T-helper 1 cell treated with Interleukin-12 subunit alpha and Interleukin-12 subunit beta and Interleukin-4 antibody, amounts not matched to agents 30 ng/mL and 1 ng/mL, for 36 hours (primary cell): ENCODE data around the gene PVRIG. TPM values are rescaled to one million over a fixed set of nuclear protein-coding genes. Genes with fewer than 3 reads are reported as not detected.
"Not testable (repeated sequence)": the region's sequence is repeated elsewhere in the genome, so short reads cannot be mapped to it uniquely, and the experiment has no call there.

ENCODE experiments used
- intact Hi-C: fragments of 100-400 bp; cut with micrococcal nuclease; formaldehyde crosslinking; loops from one replicate; pipeline ENCODE4 v1.15.1; 2024
- total RNA-seq: library from RNA; stranded (reverse); gene quantifications from 2 replicates; pipeline ENCODE4 v1.2.3, GENCODE V29; 2022

The PVRIG gene
- total RNA-seq, 1 donor from 2014 or later = 72.8 TPM

DNA sequence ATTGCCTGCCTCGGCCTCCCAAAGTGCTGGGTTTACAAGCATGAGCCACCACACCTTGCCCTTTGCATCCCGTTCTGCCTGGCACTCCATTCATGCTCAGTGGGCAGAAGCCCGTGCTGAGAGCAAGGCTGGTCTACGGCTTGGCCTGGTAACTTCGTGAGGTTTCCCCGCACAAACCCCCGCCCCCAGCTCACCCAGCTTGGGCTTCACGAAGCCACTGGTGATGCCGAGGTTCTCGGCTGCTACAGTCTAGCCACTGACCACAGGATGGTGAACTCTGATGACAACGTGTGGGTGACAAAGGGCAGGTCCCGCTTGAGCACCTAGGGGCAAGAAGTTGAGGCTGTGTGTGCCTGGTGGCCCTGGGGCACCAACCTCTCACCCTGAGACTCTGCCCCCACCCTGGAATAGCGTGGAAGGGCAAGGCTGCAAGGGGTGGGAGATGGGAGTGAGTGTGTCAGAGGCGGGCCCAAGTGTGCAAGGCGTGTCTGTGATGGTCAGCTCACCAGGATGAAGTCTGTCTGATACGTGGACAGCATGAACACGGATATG is 3.7 kb downstream of the PVRIG start:
- intact Hi-C loops = not testable (repeated sequence)

DNA sequence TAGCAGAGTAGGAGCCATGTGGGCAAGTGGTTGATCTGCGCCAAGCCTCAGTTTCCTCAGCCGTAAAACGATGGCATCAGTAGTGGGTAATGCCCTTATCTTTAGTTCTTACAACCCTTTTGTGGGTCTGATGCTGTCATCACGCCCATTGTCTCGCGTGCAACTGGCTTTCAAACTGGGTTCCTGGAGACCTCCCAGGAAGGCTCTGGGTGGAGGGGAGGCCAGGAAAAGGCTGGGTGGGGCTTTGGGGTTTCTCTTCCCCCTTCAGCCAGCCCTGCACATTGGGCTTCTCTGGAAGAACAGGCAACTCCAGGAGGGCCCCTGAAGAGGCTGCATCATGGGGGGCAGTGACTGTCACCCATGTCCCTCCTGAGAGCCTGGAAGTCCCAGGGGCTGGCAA is 5.1 kb downstream of the PVRIG start:
- intact Hi-C loops = not testable (repeated sequence)

DNA sequence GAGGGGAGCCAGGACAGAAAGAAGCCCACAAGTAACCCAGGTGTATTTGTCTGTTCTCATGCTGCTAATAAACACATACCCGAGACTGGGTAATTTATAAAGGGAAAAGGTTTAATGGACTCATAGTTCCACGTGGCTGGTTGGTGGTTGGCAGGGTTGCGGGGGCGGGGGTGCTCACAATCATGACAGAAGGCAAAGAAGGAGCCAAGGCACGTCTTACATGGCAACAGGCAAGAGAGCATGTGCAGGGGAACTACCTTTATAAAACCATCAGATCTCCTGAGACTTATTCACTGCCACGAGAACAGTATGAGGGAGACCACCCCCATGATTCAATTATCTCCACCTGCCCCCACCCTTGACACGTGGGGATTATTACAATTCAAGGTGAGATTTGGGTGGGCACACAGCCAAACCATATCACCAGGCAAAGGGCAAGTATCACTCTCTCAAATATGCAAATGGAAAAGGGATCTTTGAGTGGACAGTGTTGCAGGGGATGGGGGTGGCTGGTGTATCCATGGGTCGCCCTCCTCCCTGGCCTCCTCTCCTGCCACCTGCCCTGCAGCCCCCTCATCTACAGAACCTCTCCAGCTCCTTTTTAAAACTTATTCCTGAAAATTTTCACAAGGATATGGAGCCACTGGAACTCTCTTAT is 15.0 kb downstream of the PVRIG start:
- intact Hi-C loops = not testable (repeated sequence)

DNA sequence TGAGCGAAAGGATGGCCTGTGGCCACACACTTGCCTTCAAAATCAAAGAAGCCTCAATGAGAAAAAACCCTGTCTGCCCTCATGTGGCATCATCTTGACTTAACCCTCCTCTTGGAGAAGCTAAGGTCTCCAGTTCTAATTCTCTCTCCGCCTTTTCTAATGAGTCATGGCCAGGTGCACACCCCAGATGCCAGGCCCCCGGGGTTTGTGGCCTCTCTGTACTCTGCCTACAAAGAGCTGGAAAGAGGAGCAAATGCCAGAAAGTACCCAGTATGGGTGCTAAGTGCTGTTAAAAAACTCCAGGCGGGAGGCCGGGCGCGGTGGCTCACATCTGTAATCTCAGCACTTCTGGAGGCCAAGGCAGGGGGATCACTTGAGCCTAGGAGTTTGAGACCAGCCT is 20.2 kb downstream of the PVRIG start:
- intact Hi-C loops = not testable (repeated sequence)

DNA sequence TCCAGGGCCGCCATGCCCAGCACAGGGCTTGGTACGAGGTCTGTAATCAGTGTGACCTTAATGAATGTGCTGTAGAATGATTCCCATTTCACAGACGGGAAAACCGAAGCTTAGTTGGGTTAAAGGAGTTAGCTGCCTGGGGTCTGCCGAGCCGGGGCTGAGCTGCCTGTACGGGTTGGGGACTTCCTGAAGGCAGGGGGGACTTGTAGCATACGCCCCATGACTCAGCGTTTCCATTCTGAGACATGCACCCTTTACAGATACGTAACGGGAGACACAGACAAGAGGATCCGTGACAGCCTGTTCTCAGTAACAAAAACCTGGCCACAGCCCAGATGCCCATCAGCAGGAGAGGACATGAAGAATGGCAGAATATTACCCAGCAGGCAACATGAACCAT is 23.6 kb downstream of the PVRIG start:
- intact Hi-C loops = loop anchor here (1.0 kb wide), 1 partner anchor 22 kb away; no protein-coding TSS in a partner anchor

DNA sequence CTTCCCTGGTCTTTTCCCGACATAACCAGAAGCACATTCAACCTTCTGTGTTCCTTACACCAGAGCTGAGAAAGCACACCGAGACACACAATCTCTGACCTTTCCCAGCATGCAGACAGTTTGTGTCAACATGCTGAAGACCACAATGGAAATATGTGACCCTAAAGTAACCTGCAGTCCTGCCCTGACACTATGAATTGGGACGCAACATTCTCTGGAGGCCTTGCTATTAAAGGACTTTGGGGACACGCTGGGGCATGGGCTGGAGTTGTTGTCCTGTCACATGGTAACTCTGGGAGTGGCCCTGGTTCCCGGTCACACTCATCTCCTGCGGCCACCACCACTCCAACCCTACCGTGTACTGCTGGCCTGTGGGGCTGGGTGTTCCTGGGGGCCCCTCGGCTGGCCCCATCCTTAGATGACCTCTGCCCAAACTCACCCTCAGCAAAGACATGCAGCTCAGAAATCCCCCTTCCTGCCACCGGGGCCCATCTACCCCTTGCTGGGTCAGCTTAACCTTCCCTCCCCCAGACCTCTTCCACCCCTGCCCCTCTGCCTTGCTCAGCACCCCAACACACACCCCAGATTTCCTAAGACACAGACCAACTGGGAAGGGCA is 25.3 kb downstream of the PVRIG start:
- intact Hi-C loops = not testable (repeated sequence)

DNA sequence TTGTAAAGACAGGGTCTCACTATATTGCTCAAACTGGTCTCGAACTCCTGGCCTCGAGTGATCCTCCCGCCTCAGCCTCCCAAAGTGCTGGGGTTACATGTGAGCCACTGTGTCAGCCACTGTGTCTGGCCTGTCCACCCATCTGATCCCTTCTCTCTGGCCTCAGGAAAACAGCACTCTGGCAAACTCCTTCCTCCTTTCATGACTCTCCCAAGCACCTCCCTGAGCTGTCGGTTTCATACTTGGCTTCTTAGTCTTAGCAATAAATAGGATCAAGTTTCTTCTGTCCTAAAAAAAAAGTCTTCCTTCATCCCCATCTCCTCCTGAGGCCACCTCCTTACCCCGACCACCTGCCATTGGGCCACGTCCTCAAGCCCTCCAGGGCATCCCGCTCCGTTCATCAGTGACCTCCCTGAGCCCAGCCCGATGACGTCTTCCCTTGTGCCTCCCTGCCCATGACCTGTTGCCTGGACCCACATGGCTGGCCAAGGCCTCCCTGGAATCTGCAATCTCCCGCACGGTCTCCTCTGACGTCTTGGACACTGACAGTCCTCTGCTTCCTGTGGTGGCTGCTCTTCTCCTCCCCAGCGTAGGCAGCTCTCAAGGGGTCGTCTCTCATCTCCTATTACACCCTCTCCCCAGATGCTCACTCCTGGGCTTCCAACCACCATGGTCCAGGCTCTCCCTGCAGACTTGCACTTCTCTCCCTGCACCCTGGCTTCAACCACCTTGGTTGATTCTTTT is 26.5 kb downstream of the PVRIG start:
- intact Hi-C loops = not testable (repeated sequence)

DNA sequence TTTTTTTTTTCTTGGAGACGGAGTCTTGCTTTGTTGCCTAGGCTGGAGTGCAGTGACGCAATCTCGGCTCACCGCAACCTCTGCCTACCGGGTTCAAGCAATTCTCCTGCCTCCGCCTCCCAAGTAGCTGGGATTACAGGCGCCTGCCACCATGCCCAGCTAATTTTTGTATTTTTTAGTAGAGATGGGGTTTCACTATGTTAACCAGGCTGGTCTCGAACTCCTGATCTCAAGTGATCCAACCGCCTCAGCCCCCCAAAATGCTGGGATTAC is 27.1 kb downstream of the PVRIG start:
- intact Hi-C loops = not testable (repeated sequence)

DNA sequence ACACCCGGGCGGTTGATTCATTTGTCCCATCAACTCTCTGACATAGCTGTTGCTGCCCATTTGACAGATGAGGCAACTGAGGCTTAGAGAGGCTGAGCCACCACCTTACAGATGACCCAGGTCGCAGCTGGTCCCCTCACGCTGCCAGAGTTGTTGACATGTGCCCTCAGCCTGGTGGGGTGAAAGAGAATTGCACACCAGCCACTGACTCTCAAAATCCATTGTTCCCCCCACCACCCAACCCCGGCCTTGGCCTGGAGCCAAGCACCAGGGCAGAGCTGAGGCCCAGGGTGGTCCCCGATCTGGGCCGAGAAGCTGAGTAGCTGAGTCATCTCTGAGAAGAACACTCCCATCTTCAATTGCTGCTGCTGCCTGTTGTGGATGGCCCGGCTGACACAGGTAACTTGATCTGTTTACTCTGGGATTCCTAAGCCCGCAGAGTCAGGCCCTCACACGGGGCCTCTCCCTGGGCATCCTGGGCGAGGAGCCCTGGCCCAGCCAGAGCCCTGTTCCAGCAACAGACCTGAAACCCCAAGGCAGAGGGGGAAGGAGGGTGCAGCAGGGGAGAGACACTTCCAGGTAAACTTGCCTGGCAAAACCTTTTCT is 27.5 kb downstream of the PVRIG start:
- intact Hi-C loops = no loop called here

DNA sequence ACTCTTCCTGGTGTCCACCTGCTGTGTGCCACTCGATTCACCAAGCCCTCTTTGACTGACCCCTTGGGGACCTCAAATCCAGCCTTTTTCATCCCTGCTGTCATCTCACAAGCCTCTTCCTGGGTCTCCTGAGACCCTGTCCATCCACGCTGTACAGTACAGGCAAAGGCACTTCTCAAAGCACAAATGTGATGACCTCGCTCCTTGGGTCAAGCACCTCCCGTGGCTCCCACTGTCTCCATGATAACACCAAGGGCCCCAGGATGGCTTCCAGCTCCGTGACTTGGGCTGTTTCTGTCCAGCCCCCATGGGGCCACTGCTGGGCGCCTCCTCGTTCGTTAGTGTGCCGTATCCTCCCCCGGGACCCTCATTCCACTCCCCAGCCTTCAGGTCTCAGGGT is 28.7 kb downstream of the PVRIG start:
- intact Hi-C loops = no loop called here

DNA sequence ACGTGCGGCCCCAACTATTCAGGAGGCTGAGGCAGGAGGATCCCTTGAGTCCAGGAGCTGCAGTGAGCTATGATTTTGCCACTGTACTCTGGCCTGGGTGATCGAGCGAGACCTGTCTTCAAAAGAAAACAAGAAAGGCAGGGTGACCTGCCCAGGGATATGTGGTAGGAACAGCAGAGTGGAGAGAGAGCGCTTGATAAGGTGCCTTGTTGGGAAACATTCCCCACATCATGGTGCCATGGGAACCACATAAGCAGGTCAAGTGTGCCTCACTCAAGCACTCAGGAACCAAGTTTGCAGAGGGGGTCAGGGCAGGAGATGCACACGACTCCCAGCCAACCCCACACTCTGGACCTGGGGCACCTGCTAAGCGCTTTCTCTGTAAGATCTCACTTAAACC is 37.3 kb downstream of the PVRIG start:
- intact Hi-C loops = no loop called here

DNA sequence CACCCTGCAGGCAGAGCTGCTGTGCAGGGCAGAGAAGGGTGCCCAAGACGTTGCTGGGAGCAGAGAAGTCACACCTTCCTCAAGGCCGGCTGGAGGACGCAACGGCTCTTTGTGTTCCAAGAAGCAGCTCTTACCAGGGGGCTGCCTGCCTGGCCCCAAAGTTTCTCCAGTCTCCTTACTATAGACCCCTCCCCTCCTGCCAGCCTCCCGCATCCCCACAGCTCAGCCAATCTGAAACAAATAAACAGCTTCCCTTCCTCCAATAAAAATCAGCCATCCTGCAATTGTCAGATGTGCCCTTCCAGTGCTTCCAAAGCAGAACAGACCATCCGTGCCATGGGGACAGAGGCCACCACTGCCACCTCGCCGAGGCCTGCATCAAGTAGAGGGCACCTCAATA is 40.2 kb downstream of the PVRIG start:
- intact Hi-C loops = not testable (repeated sequence)

DNA sequence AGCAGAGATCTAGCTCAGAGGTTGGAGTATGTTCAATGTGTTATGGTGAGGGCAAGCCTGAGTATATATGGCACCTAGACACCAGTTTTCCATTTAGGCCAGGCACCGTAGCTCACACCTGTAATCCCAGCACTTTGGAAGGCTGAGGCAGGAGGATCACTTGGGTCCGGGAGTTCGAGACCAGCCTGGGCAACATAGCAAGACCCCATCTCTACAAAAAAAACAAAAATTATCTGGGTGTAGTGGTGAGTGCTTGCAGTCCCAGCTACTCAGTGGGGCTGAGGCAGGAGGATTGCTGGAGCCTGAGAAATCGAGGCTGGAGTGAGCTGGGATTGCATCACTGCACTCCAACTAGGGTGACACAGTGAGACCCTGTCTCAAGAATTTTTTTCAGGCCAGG is 43.1 kb downstream of the PVRIG start:
- intact Hi-C loops = not testable (repeated sequence)

DNA sequence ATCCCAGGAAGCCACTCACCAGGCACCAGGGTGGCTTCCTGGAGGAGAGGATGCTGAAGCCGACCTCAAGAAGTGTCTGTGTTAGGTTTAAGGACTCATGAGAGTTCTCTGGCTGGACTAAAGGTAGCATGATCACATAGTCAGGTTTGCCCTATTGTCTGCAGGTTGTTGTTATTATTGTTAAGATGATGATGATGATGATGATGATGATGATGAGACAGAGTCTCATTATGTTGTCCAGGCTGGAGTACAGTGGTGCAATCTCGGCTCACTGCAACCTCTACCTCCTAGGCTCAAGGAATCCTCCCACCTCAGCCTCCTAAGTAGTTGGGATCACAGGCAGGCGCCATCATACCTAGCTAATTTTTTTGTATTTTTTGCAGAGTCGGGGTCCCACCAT is 44.5 kb downstream of the PVRIG start:
- intact Hi-C loops = not testable (repeated sequence)

DNA sequence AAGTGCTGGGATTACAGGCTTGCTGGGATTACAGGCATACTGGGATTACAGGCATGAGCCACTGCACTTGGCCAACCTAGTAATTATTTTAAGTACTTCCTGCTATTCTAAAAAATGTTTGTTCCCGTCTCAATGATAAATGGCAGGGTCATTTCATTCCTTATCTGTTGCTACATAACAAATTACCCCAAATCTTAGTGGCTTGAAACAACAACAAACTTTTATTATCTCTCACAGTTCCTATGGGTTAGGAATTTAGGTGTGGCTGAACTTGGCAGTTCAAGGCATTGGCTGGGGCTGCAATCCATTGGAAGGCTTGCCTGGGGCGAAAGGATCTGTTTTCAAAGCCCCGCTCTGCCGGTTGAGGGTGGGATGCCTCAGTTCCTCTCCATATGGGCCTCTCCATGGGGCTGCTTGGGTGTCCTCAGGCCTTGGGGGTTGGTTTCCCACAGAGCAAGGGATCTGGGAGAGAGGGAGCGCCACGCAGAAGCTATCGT is 45.0 kb downstream of the PVRIG start:
- intact Hi-C loops = not testable (repeated sequence)

DNA sequence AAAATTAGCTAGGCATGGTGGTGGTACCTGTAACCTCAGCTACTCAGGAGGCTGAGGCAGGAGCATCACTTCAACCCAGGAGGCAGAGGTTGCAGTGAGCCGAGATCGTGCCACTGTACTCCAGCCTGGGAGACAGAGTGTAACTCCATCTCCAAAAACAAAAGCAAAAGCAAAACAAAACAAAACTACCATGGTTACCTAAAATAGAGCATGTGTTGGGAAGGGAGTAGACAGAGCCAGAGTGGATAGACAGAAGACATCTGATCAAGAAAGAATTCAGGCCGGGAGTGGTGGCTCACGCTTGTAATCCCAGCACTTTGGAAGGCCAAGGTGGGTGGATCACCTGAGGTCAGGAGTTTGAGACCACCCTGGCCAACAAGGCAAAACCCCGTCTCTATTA is 46.1 kb downstream of the PVRIG start:
- intact Hi-C loops = not testable (repeated sequence)

DNA sequence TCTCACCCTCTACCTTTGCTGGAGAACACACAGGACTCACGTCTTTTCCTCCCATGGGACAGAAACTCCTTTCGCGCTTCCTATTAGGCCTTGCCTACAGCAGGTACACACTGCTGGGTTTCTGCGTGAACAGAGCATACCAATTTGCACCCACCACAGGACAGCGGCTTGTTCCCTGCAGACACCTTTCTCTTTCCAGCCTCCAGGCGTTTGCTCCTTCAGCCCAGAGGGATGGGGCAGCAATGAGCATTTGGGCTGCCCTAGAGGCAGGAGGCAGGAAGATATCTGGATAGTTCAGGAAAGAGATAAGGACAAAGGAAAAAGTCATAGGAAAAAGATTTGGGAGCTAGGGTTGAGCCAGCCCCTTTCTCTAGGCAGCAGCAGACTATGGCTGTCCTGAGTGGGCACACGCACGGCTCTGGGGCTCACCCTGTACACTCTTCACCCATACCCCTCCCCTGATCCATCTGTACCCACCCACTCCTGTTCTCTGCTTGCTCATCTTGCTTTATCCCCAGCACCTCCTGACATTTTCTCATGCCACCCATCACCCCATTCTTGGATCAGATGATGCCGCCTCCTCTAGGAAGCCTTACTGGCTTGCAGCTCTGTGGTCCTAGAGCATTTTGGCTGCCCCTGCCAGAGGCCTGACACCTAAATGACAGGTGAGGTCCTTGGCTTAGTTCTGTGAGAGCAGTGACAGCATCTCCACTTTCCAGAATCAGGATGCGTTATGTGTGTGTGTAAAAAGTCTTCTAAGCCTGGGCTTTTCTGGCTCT is 47.0 kb downstream of the PVRIG start:
- intact Hi-C loops = no loop called here

DNA sequence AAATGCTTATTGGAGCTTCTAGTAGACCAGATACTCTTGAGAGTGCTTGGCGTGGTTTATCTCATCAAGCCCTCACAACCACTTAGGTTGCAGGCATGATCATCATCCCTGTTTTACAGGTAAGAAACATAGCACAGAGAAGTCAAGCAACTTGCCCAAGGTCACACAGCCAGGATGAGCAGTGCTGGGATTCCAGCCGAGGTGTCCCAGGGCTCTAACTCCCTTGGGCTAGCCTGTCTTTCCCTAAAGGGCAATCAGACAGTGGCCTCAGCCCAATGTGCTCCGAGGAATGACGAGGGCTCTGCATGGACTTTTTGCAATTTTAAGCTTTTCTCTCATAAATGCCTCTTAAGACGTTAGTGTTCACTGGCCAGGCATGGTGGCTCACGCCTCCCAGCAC is 47.9 kb downstream of the PVRIG start:
- intact Hi-C loops = no loop called here

DNA sequence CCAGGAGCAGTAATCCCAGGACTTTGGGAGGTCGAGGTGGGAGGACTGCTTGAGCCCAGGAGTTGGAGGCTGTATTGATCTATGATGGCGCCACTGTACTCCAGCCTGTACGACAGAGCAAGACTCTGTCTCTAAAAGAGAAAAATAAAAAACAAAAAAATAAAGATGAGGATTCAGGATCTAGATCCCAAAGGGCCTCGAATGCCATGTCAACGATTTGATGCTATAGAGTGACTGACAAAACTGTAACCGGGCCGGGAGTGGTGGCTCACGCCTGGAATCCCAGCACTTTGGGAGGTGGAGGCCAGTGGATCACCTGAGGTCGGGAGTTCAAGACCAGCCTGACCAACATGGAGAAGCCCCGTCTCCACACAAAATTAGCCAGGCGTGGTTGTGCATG is 49.1 kb downstream of the PVRIG start:
- intact Hi-C loops = not testable (repeated sequence)

DNA sequence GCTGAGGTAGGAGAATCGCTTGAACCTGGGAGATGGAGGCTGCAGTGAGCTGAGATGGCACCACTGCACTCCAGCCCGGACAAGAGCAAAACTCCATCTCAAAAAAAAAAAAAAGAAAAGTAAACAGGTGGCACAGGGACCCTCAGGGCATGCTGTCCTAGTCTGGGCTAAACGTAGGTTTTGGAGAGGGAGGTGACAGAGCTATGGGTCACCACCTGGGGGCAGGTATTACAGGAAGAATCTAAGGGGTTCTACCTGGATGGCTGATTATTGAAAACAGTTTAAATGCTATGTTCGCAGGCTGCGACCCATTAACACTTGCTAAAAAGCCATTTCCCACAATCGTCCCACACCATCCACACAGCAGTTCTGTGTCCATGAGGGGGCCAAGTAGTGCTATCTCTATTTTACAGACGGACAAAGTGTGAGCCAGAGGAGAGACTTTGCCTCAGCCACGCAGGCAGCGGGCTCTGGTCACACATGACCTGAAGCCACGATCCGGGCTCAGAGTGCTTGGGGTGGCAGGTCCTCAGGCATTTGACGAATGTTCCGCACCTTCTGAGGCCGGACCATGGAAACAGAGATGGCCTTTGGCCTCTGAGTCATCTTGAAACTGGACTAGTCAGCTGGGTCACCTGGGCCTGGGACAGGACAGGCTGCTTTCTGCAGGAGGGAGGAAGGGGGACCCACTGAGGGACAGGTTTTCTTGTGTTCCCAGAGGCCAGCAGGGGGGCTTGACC is 49.7 kb downstream of the PVRIG start:
- intact Hi-C loops = loop anchor here (5.0 to 10.0 kb wide), 3 partner anchors 122 to 315 kb away; partner anchors contain the start of genes FBXO24, LAMTOR4 and LRCH4
